ENCODE results near the gene TYW5.

TYW5 gene

GRCh38 chr2:199928226-199928625, 27.1 kb downstream of the TYW5 start:
- TF ChIP-seq CTCF (IDR thresholded peaks at IDR 0.05) = no peak
- TF ChIP-seq ZFX (IDR thresholded peaks at IDR 0.05; ENCODE audit: borderline replicate concordance) = no peak

GRCh38 chr2:199926806-199927205, 28.5 kb downstream of the TYW5 start:
- no peak overlapping the region for H3K27ac ChIP-seq
- no peak for TF ChIP-seq ZFX (IDR thresholded peaks at IDR 0.05; ENCODE audit: borderline replicate concordance)
- no peak for TF ChIP-seq CTCF (IDR thresholded peaks at IDR 0.05)

More at GRCh38 chr2:199928226-199928625, 27.1 kb downstream of the TYW5 start:
- H3K27ac ChIP-seq = no peak overlapping the region

GRCh38 chr2:199923924-199924323, 31.4 kb downstream of the TYW5 start:
- TF ChIP-seq CTCF (IDR thresholded peaks at IDR 0.05) = no peak
- TF ChIP-seq ZFX (IDR thresholded peaks at IDR 0.05; ENCODE audit: borderline replicate concordance) = no peak
- no peak overlapping the region for H3K27ac ChIP-seq

GRCh38 chr2:199922856-199923255, 32.4 kb downstream of the TYW5 start:
- 0 out of 2 replicates have a peak overlapping the region, but pooled peaks have one; percentile 6 for H3K27ac ChIP-seq
- no peak for TF ChIP-seq ZFX (IDR thresholded peaks at IDR 0.05; ENCODE audit: borderline replicate concordance)
- TF ChIP-seq CTCF (IDR thresholded peaks at IDR 0.05) = no peak

- no peak overlapping the region for H3K27ac ChIP-seq
- TF ChIP-seq ZFX (IDR thresholded peaks at IDR 0.05; ENCODE audit: borderline replicate concordance) (no peak), CTCF (IDR thresholded peaks at IDR 0.05) (no peak)
Measured at GRCh38 chr2:199916980-199917379, 38.3 kb downstream of the TYW5 start.

- no peak overlapping the region for H3K27ac ChIP-seq
- TF ChIP-seq CTCF (IDR thresholded peaks at IDR 0.05) (no peak), ZFX (IDR thresholded peaks at IDR 0.05; ENCODE audit: borderline replicate concordance) (no peak)
Measured at GRCh38 chr2:199914372-199914958, 40.8 kb downstream of the TYW5 start.

GRCh38 chr2:199912553-199913114, 42.7 kb downstream of the TYW5 start:
- H3K27ac ChIP-seq = peak overlapping the region; percentile 93; the same call in 1 of the 2 replicates

- no peak for TF ChIP-seq CTCF (IDR thresholded peaks at IDR 0.05)
- TF ChIP-seq ZFX (IDR thresholded peaks at IDR 0.05; ENCODE audit: borderline replicate concordance) = no peak
Measured at GRCh38 chr2:199911877-199912161, 43.5 kb downstream of the TYW5 start.

More at GRCh38 chr2:199911877-199912161, 43.5 kb downstream of the TYW5 start:
- peak overlapping the region; percentile 93 for H3K27ac ChIP-seq
